Measurements from ENCODE around the gene OPCML.

DNA sequence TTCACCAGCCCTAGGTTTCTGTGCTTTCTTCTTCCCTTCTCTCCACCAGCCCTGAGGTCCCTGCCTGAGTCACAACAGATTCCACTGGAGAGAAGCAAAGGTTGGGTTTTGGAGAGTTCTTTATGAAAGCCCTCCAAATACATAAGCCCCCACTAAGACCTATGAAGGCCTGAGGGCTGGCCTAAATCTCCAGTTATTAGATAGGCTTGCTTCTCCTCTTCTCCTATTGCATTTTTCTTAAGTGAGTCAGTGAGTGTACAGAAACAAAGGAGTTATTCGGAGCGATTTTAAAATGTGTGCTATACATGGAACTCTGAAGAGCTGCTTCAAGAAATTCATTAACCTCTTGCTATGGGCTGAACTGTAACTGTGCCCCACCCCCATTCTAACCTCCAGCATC, 1057.3 kb downstream of the OPCML start:
- TF ChIP-seq, protein P1, sequence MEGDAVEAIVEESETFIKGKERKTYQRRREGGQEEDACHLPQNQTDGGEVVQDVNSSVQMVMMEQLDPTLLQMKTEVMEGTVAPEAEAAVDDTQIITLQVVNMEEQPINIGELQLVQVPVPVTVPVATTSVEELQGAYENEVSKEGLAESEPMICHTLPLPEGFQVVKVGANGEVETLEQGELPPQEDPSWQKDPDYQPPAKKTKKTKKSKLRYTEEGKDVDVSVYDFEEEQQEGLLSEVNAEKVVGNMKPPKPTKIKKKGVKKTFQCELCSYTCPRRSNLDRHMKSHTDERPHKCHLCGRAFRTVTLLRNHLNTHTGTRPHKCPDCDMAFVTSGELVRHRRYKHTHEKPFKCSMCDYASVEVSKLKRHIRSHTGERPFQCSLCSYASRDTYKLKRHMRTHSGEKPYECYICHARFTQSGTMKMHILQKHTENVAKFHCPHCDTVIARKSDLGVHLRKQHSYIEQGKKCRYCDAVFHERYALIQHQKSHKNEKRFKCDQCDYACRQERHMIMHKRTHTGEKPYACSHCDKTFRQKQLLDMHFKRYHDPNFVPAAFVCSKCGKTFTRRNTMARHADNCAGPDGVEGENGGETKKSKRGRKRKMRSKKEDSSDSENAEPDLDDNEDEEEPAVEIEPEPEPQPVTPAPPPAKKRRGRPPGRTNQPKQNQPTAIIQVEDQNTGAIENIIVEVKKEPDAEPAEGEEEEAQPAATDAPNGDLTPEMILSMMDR (conservative IDR thresholded peaks at IDR 0.05; ENCODE audit: low read depth, low read length), result no peak
- no peak for TF ChIP-seq EZH2 (IDR thresholded peaks at IDR 0.05; ENCODE audit: low read length, unreplicated experiment)

Measured in PC-3 (cell line).